Hematopoietic multipotent progenitor cell treated with erythropoietin and hydrocortisone succinate and interleukin-3 and kit ligand, for 15 days (in vitro differentiated cells): ENCODE measurements around the gene RAMP1.
"Not testable (repeated sequence)": the region's sequence is repeated elsewhere in the genome, so short reads cannot be mapped to it uniquely, and the experiment has no call there.

Experiments used
- DNase-seq: peaks from one replicate; pipeline ENCODE4 v3.0.0-alpha.2; 2015; ENCODE audit warnings: low spot score

The RAMP1 gene

DNA sequence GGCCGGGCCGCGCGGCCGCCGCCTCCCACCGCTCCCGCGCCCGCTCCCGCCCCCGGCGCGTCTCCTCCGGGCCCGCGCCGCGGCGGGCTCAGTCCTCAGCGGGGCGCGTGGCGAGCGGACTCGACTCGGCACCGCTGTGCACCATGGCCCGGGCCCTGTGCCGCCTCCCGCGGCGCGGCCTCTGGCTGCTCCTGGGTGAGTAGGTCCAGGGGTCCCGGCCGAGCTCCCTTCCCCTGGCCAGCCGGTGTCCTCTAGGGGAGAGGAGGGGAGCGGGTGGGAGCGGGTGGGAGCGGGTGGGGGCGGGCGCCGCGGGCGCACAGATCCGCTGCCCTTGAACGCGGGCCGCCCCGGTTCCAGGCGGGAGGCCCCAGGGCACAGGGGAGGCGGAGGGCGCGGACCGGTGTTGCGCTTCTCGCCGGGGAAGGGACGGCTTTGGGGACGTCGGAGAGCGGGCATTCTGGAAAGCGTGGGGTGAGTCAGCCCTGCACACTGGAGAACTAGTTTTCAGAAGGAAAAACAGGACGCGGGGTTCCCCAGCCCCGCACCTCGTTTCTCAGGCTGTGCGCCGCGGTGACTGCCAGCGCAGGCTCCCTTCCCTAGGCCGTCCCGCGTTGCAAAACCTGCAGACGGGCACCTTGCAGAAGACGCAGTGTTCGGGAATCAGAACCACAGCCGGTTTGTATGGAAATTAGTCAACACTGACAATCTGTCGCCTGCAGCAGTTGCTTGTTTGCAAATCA, at the start of gene RAMP1:
Gene RAMP1 (plus strand): TSS at position 91 of the 740 bp plus-strand sequence. CDS start 53 bp downstream, at position 144.
- no peak for DNase-seq

DNA sequence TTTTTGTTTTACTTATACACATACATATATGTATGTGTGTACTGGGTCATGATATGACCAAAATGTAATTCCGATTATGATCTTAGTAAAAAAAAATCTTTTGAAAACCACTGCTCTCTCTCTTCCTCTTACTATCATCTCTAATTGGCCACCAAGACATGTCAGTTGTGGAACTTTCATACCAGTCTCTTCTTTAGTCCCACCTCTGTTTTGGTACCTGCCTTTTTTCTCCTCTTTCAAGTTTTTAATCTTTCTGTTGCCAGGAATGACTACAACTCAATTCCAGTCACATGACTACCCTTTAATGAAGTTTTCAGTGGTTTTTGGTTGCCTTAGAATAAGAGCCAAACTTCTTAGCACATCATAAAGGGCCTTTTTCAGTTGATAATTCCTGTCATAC, 43.8 kb upstream of the RAMP1 start:
- DNase-seq = no peak

DNA sequence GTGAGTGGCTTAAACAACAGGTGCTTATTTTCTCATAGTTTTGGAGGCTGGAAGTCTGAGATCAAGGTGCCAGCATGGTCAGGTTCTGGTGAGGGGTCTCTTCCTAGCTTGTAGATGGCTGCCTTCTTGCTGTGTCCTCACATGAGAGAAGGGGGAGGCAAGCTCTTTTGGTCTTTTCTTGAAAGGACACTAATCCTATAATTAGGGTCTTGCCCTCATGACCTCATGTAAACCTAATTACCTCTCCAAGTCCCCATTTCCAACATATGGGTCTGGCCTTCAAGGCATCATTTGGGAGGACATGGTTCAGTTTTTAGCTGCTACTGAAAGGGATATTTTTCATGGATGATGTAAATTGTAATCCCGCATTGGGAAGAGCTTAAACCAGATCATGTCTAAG, 42.9 kb upstream of the RAMP1 start:
- no peak for DNase-seq

DNA sequence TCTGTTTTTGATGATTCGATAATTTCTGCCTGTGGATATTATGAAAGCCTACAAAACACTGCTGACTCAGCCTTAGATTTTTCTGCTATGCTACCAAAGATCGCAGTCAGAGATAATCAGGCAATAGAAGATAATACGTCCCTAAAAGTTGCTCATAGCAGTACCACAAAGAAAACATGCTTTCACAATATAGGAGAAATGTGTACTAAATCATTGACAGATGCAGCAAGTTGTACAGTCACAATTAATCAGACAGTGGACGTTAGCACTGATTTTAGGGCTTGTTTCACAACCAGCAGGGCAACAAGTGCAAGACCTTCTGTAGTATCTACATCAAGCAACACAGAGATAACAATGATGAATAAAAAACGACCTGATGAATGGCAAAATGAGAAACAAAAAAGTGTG, 41.4 kb upstream of the RAMP1 start:
- DNase-seq = no peak

- DNase-seq = no peak
Observed at GRCh38 chr2:237819231-237819630, 40.2 kb upstream of the RAMP1 start.

DNA sequence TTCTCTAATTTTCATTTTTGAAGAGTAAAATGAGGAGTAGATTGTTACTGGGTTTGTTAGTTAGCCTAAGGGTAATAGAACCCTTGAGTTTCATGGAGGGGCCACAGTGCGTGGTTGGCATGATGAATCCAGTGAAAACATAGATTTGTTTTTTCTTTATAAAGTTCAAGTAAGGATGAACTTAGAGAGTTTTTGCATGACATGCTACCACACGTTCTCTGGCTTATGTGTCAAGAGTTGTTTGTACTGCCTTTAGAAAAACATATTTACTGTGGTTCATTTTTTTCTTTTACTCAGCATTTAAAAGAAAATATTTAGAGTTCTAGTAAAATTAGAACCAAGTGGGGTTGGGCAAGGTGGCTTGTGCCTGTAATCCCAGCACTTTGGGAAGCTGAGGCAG, 39.0 kb upstream of the RAMP1 start:
- DNase-seq = no peak

DNA sequence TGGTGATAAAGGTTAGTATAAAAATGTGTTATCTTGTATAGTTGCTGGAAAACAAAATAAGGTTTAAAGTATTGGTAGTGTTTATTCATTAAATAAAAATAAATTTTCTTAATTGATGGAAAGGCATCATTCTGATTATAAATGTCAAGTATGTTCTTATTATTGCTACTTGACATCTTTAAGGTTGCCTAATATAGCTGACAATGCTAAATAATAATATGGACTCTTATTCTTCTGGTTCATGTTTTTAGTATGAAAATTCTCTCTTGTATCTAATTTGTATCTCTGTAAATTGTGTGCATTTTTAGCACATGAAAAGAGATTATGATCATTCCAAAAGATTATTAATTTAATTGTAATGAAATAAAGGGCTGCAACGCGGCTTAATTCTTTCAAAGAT, 35.9 kb upstream of the RAMP1 start:
- DNase-seq = no peak

DNA sequence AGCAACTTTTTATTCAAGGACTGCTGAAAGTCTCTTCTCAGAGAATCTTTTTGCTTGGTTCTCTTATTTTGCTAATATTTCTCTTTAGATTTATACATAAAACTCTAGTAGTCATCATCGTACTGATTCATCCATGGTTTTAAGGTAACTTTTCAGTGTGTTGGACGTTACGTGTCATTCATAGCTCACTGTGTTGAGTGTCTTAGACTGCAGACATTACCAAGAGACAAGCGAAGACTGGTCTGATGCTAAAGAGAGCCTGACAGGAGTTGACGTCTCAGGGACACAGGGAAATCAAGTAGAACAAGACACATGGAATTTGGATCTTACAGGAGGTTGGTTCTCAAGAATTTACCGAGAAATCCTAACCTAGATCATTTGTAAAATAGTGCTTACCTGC, 35.3 kb upstream of the RAMP1 start:
- DNase-seq = no peak

GRCh38 chr2:237827421-237827987, 31.9 kb upstream of the RAMP1 start:
- DNase-seq = no peak

- DNase-seq = no peak
Observed at GRCh38 chr2:237830522-237830921, 28.9 kb upstream of the RAMP1 start.

GRCh38 chr2:237833546-237833945, 25.9 kb upstream of the RAMP1 start:
- no peak for DNase-seq

DNA sequence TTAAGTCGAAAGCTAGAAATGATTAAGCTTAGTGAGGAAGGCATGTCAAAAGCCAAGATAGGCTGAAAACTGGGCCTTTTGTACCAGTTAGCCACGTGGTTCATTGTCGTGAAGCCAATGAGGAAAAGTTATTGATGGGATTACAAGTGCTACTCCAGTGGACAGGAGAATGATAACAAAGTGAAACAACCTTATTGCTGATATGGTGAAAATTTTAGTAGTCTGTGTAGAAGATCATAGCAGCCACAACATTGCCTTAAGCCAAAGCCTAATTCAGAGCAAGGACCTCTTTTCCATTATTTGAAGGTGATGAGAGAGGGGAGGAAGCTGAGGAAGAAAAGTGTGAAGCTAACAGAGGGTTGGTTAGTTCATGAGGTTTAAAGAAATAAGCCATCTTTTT, 24.1 kb upstream of the RAMP1 start:
- DNase-seq = no peak

- DNase-seq = no peak
Observed at GRCh38 chr2:237841051-237841450, 18.4 kb upstream of the RAMP1 start.

DNA sequence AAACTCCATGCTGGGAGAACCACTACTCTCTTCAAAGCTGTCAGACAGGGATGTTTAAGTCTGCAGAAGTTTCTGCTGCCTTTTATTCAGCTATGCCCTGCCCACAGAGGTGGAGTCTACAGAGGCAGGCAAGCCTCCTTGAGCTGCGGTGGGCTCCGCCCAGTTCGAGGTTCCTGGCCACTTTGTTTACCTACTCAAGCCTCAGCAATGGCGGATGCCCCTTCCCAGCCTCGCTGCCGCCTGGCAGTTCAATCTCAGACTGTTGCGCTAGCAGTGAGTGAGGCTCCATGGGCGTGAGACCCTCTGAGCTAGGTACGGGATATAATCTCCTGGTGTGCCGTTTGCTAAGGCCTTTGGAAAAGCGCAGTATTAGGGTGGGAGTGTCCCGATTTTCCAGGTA, 10.5 kb upstream of the RAMP1 start:
- not testable (repeated sequence) for DNase-seq

- DNase-seq = no peak
Observed at GRCh38 chr2:237854295-237854694, 5.1 kb upstream of the RAMP1 start.

DNA sequence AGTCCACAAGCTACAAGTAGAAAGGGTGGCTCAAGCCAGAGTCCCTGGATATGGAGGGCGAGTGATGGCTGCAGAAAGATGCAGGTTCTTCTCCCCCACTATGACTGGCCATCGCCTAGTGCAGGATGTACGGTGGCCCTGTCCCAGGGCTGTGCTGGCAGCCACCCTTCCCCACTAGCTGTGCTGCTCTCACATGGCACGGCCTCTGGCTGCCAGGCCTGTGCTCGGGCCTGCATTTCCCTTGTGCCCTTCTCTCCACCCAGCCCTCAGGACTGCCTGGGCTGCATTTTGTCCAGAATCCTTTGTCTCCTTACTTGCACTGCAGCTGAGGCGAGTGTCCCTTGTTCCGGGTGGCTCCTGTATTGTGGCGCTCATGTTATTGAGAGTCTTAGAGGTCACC, 1.6 kb upstream of the RAMP1 start:
- no peak for DNase-seq

- DNase-seq = peak; percentile 25
Observed at GRCh38 chr2:237858294-237859081, 935 bp upstream of the RAMP1 start.

DNA sequence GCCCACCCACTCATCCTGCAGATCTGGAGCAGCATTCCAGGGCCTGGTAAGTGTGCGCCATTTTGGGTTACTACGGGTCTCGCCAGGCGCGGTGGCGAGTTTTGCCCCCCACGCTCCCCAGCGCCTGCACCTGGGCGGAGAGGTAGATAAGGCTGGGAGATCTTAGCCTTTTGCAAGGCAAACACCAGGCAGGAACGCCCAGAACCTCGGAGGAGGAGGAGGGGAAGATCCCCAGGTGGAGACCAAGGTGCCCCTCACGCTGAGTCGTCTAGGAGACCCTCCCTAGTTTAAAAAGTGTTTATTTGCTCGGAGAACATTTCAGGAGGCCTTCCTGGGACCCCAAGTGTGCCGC, 365 bp upstream of the RAMP1 start:
- no peak for DNase-seq

GRCh38 chr2:237860273-237860935, 981 bp downstream of the RAMP1 start:
- DNase-seq = no peak

DNA sequence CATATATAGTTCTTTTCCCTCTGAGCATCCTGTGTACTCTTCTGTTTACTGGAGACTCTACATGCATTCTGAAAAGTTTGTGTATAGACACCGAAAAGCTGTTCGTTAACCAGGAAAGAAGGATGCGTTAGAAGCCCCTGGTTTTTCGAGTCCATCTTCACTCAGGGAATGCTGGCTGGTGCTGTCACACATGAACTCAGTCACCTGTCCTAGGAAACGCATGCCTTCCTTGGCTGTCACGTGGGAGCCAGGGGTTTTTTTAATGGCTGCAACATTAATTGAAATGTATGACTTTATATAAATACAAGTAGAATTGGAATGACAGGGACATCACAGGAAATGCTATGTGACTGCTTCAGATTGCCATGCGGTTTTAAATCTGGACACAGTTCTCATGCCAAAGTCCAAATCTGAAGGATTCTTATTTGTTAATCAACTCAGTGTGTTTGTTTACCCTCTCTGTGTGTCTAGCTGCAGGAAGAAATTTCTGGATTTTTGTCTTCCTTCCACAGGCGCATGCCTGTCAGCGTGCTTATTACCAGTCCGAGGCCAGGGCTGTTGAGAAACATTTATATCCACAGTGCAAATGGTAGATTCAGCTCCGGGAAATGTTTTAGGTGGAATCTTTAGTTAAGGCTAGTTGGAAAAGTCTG, 2.6 kb downstream of the RAMP1 start:
- DNase-seq = no peak

GRCh38 chr2:237862528-237862895, 3.1 kb downstream of the RAMP1 start:
- no peak for DNase-seq

GRCh38 chr2:237863102-237863511, 3.7 kb downstream of the RAMP1 start:
- DNase-seq = no peak
